HL-60 (cell line): ENCODE data around the gene LRRD1.
"Not testable (repeated sequence)": the region's sequence is repeated elsewhere in the genome, so short reads cannot be mapped to it uniquely, and the experiment has no call there.

Experiments
- CTCF ChIP-seq: IDR thresholded peaks from one replicate; pipeline ENCODE4 v1.5.1; 2011; ENCODE audit warnings: low read length, control low read depth, inconsistent platforms; ENCODE audit not compliant: insufficient read depth
- GABPA ChIP-seq: IDR thresholded peaks from 2 replicates; pipeline ENCODE4 v1.6.1; 2012; ENCODE audit warnings: low read depth
- POLR2AphosphoS5 ChIP-seq: IDR thresholded peaks from 2 replicates; pipeline ENCODE4 v1.6.1; 2012; ENCODE audit warnings: low read depth
- REST ChIP-seq: IDR thresholded peaks from 2 replicates; pipeline ENCODE4 v1.6.1; 2012; ENCODE audit warnings: low read depth; ENCODE audit not compliant: insufficient replicate concordance
- SPI1 ChIP-seq: IDR thresholded peaks from 2 replicates; pipeline ENCODE4 v1.6.1; 2012; ENCODE audit warnings: low read depth, mild to moderate bottlenecking, borderline replicate concordance

DNA sequence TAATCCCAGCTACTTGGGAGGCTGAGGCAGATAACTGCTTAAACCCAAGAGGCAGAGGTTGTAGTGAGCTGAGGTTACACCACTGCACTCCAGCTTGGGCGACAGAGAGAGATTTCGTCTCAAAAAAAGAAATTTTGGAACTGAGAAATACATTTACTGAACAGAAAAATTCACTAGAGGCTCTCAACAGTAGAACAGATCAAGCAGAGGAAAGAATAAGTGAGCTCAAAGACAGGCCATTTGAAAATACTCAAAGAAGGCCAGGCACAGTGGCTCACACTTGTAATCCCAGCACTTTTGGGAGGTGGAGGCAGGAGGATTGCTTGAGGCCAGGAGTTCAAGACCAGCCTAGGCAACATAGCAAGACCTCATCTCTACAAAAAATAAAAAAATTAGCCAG, 9.4 kb downstream of the LRRD1 start:
- TF ChIP-seq REST, CTCF, GABPA, POLR2AphosphoS5, SPI1: not testable (repeated sequence)
